ENCODE measurements around the gene NECAB2.

The NECAB2 gene

DNA sequence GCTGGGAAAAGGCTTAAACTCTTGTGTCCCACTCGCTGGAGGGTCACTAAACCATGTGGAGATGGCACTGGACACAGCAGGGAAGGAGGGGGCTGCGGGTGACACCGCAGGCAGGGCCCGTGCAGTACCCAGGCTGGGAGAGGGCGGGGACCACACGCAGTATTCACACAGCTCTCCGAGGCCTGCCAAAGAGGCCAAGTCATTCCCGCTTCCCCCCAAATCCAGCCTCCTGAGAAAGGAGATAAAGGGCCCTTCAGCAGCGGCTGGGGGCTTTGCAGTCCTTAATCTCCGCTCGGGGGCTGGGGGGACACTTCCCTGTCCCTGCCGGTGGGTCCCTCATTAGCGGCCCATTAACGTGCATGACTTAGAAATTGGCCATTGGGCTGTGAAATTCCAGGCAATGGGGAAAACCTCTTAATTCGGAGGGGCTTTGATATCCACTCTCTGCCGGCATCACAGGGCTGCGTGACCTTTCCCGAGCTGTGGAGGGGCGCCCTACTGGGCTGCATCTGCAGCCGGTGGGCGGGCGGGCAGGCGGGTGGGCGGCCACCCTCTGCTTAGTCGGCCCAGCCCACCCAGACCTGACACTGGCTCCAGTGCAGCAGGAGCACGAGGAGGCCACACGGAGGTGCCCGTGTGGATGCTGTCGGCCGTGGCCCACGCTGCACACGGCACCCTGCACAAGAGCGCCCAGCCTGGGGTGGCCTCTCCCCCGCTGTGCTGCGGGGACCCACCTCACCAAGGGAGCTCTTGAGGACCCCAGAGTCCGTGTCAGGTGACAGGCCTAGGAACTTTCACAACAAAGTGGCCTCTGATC, 77.2 kb downstream of the NECAB2 start:
- no peak for DNase-seq (ENCODE audit: low spot score)

DNA sequence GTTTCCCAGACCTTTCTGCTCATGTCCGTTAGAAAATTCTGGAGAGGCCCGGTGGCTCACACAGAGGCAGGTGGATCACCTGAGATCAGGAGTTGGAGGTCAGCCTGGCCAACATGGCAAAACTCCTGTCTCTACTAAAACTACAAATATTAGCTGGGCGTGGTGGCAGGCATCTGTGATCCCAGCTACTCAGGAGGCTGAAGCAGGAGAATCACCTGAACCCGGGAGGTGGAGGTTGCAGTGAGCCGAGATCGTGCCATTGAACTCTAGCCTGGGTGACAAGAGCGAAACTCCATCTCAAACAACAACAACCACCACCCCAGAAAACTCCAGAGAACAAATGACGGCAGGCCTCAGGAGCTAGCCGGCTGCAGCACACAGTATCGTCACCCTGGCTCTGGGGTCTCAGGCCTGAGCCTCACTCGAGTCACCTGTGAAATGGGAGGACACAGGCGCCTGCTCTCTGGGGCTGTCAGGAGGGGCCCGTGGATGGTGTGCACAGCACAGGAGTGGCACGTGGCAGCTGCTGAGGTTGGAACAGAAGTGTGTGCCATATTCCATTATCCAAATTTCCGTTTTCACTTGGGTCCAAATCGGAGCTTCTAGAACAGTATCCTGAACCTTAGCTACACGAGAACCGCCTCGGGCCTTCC, 77.9 kb downstream of the NECAB2 start:
- no peak for DNase-seq (ENCODE audit: low spot score)

DNA sequence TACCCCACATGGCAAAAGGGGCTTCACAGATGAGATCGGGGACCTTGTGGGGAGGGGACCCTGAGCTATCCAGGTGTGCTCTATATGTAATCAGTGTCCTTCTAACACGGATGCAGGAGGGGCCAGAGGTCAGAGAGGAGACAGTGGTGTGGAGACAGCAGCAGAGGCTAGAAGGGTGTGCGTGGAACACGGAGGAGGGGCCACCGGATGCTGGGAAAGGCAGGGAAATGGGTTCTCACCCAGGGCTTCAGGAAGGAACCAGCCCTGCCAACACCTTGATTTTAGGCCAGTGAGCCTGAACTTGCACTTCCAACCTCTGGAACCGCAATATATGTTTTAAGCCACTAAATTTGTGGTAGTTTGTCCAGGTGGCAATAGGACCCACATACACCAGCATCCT, 79.2 kb downstream of the NECAB2 start:
- DNase-seq (ENCODE audit: low spot score), result no peak

DNA sequence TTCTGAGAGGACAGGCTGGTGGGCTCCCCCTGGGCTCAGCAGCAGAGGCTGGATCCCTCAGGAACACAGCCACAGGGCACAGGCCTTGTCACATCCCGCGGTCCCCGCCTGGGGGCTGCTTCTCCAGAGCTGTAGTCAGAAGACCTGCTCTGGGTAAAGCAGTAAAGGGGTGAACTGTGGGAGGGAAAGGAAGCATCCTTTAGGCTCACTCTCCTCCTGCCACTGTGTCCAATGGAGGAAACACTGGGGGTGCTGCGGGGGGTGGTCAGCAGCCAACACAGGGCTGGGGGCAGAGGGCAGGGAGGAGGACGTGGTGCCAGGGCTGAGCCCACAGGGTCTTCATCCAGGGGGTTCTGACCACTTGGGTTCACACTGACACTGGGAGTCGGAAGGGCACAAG, 79.6 kb downstream of the NECAB2 start:
- no peak for DNase-seq (ENCODE audit: low spot score)

DNA sequence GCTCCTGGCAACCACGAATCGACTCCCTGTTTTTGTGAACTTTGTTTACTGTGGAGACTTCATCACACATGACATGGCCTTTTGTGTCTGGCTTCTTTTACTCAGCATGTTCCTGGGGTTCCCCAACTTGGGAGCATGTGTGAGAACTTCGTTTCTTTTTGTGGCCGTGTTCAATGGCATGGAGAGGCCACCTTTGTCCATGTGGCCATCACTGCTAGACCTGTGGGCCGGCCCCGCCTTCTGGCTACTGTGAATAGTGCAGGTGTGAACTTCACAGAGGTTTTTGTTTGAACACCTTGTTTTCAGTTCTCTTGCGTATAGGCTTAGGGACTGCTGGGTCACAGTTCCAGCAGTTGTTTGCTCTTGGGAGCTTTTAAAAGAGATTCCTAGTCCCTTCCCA, 80.2 kb downstream of the NECAB2 start:
- DNase-seq (ENCODE audit: low spot score), result no peak

DNA sequence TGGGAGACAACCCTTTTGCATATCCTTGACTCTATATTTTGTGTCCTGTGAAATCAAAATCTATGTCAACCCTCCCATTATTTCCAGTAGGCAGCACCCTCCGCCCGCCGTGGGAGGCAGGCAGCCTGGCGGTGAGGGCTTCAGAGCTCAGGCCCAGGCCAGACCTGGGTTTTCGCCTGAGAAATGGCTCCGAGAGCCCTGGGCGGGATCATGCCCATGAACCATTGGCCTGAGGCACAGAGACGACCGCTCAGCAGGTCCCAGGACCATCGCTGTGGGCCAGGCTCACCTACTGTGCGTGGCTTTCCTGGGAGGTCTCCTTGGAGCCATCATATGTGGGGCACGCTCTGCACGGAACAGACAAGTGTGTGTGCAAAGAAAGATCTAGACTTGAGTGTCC, 80.8 kb downstream of the NECAB2 start:
- no peak for DNase-seq (ENCODE audit: low spot score)

DNA sequence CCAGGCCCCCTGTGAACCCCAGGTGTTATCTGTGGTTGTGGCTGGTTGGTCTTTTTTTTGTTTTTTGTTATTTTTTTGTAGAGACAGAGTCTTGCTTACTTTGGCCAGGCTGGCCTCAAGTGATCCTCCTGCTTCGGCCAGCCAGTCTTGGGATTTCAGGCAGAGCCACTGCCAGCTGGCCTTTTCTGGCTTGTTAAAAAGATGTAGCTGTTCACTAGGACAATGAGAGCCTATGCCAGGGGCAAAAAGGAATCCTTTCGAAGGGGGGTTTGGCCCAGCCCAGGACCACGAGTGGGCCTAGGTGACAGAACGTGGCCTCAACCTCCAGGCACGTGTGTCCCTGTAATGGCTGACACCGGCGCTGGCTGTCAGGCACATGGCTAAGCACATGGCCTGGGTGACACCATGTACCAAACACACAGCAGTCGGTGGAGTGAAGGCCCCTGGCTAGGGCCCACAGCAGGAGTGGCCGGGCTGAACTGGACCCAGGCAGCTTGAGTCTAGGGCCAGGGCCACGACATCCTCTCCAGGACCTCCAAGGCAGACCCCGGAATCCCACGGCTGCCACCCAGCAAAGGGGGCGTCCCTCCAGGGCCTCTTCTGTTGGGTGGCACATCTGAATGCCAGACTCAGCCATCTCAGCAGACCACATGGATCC, 81.5 kb downstream of the NECAB2 start:
- peak; percentile 41 for DNase-seq (ENCODE audit: low spot score)

DNA sequence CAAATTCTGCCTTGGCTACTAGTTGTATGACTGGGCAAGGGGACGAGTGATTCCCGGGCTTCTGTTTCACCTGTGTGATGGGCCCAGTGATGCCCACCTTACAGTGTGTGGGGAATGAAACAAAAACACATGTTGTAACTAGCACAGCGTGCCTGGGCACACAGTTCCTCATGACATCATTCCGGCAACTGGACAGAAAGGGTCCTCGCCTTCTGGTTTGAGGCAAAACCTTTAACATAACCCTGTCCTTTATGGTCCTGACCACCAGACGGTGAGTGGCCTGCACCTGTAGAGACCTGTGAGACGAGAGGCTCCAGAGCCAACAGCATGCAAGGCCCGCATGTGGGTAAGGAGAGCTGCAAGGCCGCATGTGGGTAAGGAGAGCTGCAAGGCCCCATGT, 82.3 kb downstream of the NECAB2 start:
- DNase-seq (ENCODE audit: low spot score), result no peak

DNA sequence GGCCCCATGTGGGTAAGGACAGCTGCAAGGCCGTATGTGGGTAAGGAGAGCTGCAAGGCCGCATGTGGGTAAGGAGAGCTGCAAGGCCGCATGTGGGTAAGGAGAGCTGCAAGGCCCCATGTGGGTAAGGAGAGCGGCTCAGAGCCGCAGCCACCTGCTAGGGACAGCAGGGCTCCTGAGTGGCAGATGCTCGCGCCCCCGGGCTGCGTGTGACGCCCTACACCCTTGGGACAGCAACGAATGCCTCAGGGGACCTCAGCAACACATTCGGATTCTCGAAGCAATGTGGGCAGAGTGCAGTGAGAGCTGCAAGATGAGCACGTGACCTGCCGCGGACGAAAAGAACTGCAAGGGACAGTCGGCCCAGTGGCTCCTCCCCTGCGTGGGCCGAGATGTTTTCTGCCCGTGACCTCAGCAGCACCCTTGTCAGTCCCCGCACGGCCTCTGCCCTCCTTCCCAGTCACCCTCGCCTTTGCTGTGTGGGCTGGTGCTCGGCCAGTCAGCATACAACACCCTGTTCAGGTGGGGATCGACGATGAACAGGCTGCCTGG, 84.1 kb downstream of the NECAB2 start:
- no peak for DNase-seq (ENCODE audit: low spot score)

All from globus pallidus (tissue), 1 donor.